Ovary (tissue), 3 donors: ENCODE measurements around the gene PAX2.

ENCODE experiments used
- POLR2A ChIP-seq: fragments of 450-650 bp; IDR thresholded peaks from one replicate; pipeline ENCODE4 v1.6.1; 2017; ENCODE audit warnings: antibody characterized with exemption, mild to moderate bottlenecking, moderate library complexity
- TF ChIP-seq, protein P1 (sequence below), 3 donors: fragments of 450-650 bp in 2 of 3; fragments of 200-600 bp in 1 of 3; IDR thresholded peaks; one replicate each; pipeline versions ENCODE4 v1.5.1 to v1.8.0; 2016 to 2022; ENCODE audit warnings: antibody characterized with exemption in 3 of 3, mild to moderate bottlenecking in 1 of 3
- donor health status: DM: no; HTN: no; CAD: no.

GRCh38 chr10:100731407-100732240 lies 13.8 kb upstream of the PAX2 start:
- TF ChIP-seq, protein P1, sequence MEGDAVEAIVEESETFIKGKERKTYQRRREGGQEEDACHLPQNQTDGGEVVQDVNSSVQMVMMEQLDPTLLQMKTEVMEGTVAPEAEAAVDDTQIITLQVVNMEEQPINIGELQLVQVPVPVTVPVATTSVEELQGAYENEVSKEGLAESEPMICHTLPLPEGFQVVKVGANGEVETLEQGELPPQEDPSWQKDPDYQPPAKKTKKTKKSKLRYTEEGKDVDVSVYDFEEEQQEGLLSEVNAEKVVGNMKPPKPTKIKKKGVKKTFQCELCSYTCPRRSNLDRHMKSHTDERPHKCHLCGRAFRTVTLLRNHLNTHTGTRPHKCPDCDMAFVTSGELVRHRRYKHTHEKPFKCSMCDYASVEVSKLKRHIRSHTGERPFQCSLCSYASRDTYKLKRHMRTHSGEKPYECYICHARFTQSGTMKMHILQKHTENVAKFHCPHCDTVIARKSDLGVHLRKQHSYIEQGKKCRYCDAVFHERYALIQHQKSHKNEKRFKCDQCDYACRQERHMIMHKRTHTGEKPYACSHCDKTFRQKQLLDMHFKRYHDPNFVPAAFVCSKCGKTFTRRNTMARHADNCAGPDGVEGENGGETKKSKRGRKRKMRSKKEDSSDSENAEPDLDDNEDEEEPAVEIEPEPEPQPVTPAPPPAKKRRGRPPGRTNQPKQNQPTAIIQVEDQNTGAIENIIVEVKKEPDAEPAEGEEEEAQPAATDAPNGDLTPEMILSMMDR (IDR thresholded peaks at IDR 0.05) = no peak
- TF ChIP-seq POLR2A = no peak
